Measurements from ENCODE around the gene SPAST. TPM values are rescaled to one million over a fixed set of nuclear protein-coding genes. Genes with fewer than 3 reads are reported as not detected.
"Not testable (repeated sequence)": the region's sequence is repeated elsewhere in the genome, so short reads cannot be mapped to it uniquely, and the experiment has no call there.

The SPAST gene
- polyA plus RNA-seq = 10 to 100 TPM in 2 of 3 donors, 1 to 10 TPM in 1; 9.1 to 12.9 (median 12.5) TPM

GRCh38 chr2:32063310-32064020 lies at the start of gene SPAST:
Gene SPAST, plus strand, starts transcription at chr2:32063556. Its CDS starts 276 bp downstream, at chr2:32063832.
- Mint-ChIP-seq H3K27me3 (ENCODE audit: low read depth in 3 of 3) (peaks cover 4 to 7% (median 6%) of the 10 kb centered on the region in 3 donors), H3K9me3 (no peaks in the 10 kb centered on the region), H3K4me3 (peak within 1 kb of the TSS; percentile 97 to 99 (median 99)), H3K36me3 (no peaks in the 10 kb centered on the region), H3K4me1 (peaks cover 29 to 38% of the 10 kb centered on the region in 2 donors), H3K27ac (peak within 1 kb of the TSS; percentile 85 to 97 (median 95))
- DNase-seq = peak; percentile 94 to 96 (median 96)

- not testable (repeated sequence) for H3K9me3 Mint-ChIP-seq; H3K27ac Mint-ChIP-seq; H3K27me3 Mint-ChIP-seq (ENCODE audit: low read depth in 3 of 3); H3K4me1 Mint-ChIP-seq; H3K4me3 Mint-ChIP-seq; DNase-seq
- peaks cover 0 to 17% (median 17%) of the 10 kb centered on the region in 3 donors for H3K36me3 Mint-ChIP-seq
Measured at GRCh38 chr2:32018789-32019482, 44.4 kb upstream of the SPAST start.

- Mint-ChIP-seq H3K4me1 (peaks cover 19 to 32% of the 10 kb centered on the region in 2 donors), H3K27ac (peak overlapping the region in 1 of 6 donors; percentile 7), H3K36me3 (peaks cover 10 to 19% (median 17%) of the 10 kb centered on the region in 3 donors)
- H3K9me3 Mint-ChIP-seq; DNase-seq; H3K27me3 Mint-ChIP-seq (ENCODE audit: low read depth in 3 of 3); H3K4me3 Mint-ChIP-seq: not testable (repeated sequence)
Measured at GRCh38 chr2:32034198-32034887, 29.0 kb upstream of the SPAST start.

GRCh38 chr2:32039447-32040219 lies 23.7 kb upstream of the SPAST start, which contains the start of gene DPY30:
Gene DPY30, minus strand, starts transcription at chr2:32039805. Its CDS starts 349 bp downstream, at chr2:32039456.
- H3K36me3 Mint-ChIP-seq = no peaks in the 10 kb centered on the region
- H3K27ac Mint-ChIP-seq = peak within 1 kb of the TSS; percentile 78 to 99 (median 96)
- peaks cover 4 to 8% (median 6%) of the 10 kb centered on the region in 3 donors for H3K27me3 Mint-ChIP-seq (ENCODE audit: low read depth in 3 of 3)
- DNase-seq = peak; percentile 88 to 91 (median 89)
- peak within 1 kb of the TSS; percentile 89 to 99 (median 89) for H3K4me3 Mint-ChIP-seq
- H3K4me1 Mint-ChIP-seq = peaks cover 18 to 27% of the 10 kb centered on the region in 2 donors
- no peaks in the 10 kb centered on the region for H3K9me3 Mint-ChIP-seq

- Mint-ChIP-seq H3K27ac (no peak overlapping the region), H3K36me3 (no peaks in the 10 kb centered on the region), H3K4me1 (peaks cover 16 to 21% of the 10 kb centered on the region in 2 donors), H3K27me3 (ENCODE audit: low read depth in 3 of 3) (peaks cover 4 to 8% (median 6%) of the 10 kb centered on the region in 3 donors), H3K4me3 (no peak overlapping the region), H3K9me3 (no peaks in the 10 kb centered on the region)
- no peak for DNase-seq
Measured at GRCh38 chr2:32043561-32043960, 19.8 kb upstream of the SPAST start.

- H3K4me1 Mint-ChIP-seq = no peaks in the 10 kb centered on the region
Measured at GRCh38 chr2:32051836-32052439, 11.4 kb upstream of the SPAST start.

GRCh38 chr2:32054583-32054982 lies 8.8 kb upstream of the SPAST start:
- H3K9me3 Mint-ChIP-seq; H3K4me1 Mint-ChIP-seq; H3K36me3 Mint-ChIP-seq; H3K27me3 Mint-ChIP-seq (ENCODE audit: low read depth in 3 of 3); DNase-seq; H3K27ac Mint-ChIP-seq; H3K4me3 Mint-ChIP-seq: not testable (repeated sequence)

More at GRCh38 chr2:32051836-32052439, 11.4 kb upstream of the SPAST start:
- peaks cover 0 to 1% (median 0%) of the 10 kb centered on the region in 3 donors for H3K27me3 Mint-ChIP-seq (ENCODE audit: low read depth in 3 of 3)
- no peaks in the 10 kb centered on the region for H3K36me3 Mint-ChIP-seq
- H3K4me3 Mint-ChIP-seq = no peak overlapping the region
- H3K9me3 Mint-ChIP-seq = no peaks in the 10 kb centered on the region
- H3K27ac Mint-ChIP-seq = no peak overlapping the region
- no peak for DNase-seq

- H3K27me3 Mint-ChIP-seq (ENCODE audit: low read depth in 3 of 3) = peaks cover 0 to 3% (median 2%) of the 10 kb centered on the region in 3 donors
- DNase-seq = no peak
- no peaks in the 10 kb centered on the region for H3K9me3 Mint-ChIP-seq
- H3K4me3 Mint-ChIP-seq = no peak overlapping the region
- no peak overlapping the region for H3K27ac Mint-ChIP-seq
- H3K4me1 Mint-ChIP-seq = peaks cover 11 to 13% of the 10 kb centered on the region in 2 donors
- no peaks in the 10 kb centered on the region for H3K36me3 Mint-ChIP-seq
Measured at GRCh38 chr2:32058130-32058529, 5.2 kb upstream of the SPAST start.

- peaks cover 0 to 9% (median 4%) of the 10 kb centered on the region in 3 donors for H3K27me3 Mint-ChIP-seq (ENCODE audit: low read depth in 3 of 3)
- no peak for DNase-seq
- no peak overlapping the region for H3K27ac Mint-ChIP-seq
- H3K9me3 Mint-ChIP-seq = no peaks in the 10 kb centered on the region
- no peaks in the 10 kb centered on the region for H3K36me3 Mint-ChIP-seq
- peaks cover 22 to 26% of the 10 kb centered on the region in 2 donors for H3K4me1 Mint-ChIP-seq
- no peak overlapping the region for H3K4me3 Mint-ChIP-seq
Measured at GRCh38 chr2:32060266-32060665, 3.1 kb upstream of the SPAST start.

GRCh38 chr2:32061430-32061829 lies 1.9 kb upstream of the SPAST start:
- H3K36me3 Mint-ChIP-seq = no peaks in the 10 kb centered on the region
- peak overlapping the region; percentile 60 to 99 (median 98) for H3K4me3 Mint-ChIP-seq
- H3K27ac Mint-ChIP-seq = peak overlapping the region in 3 of 6 donors; percentile 1 to 19 (median 14)
- H3K27me3 Mint-ChIP-seq (ENCODE audit: low read depth in 3 of 3) = peaks cover 4 to 7% (median 5%) of the 10 kb centered on the region in 3 donors
- peaks cover 26 to 38% of the 10 kb centered on the region in 2 donors for H3K4me1 Mint-ChIP-seq
- H3K9me3 Mint-ChIP-seq = no peaks in the 10 kb centered on the region
- DNase-seq = no peak

- Mint-ChIP-seq H3K36me3 (no peaks in the 10 kb centered on the region), H3K4me3 (peak overlapping the region; percentile 97 to 99 (median 99)), H3K4me1 (peaks cover 28 to 38% of the 10 kb centered on the region in 2 donors), H3K27ac (peak overlapping the region in 5 of 6 donors; percentile 94 to 97 (median 95)), H3K9me3 (no peaks in the 10 kb centered on the region), H3K27me3 (ENCODE audit: low read depth in 3 of 3) (peaks cover 4 to 7% (median 6%) of the 10 kb centered on the region in 3 donors)
- DNase-seq = peak in 2 of 3 donors; percentile 0 to 5
Measured at GRCh38 chr2:32061973-32062861, 1.1 kb upstream of the SPAST start.

Measured in immature natural killer cell (primary cell).